Renal pelvis (tissue), 4 donors: ENCODE results near the gene COX5A. TPM values are rescaled to one million over a fixed set of nuclear protein-coding genes. Genes with fewer than 3 reads are reported as not detected.
"Not testable (repeated sequence)": the region's sequence is repeated elsewhere in the genome, so short reads cannot be mapped to it uniquely, and the experiment has no call there.

Experiments used
- DNase-seq: peaks from one replicate; pipeline ENCODE4 v3.0.0-alpha.2; 2013
- polyA plus RNA-seq, 3 donors: library from polyadenylated mRNA; unstranded; fragments of 120-200 nt; gene quantifications; one replicate each; pipeline ENCODE4 v1.2.1, GENCODE V29; 2013; ENCODE audit not compliant: insufficient read length in 3 of 3

Gene COX5A
- polyA plus RNA-seq, 3 donors, result 181 to 230 (median 182) TPM

- no peak for DNase-seq
Observed at GRCh38 chr15:74957476-74958035, 19.7 kb upstream of the COX5A start.

DNA sequence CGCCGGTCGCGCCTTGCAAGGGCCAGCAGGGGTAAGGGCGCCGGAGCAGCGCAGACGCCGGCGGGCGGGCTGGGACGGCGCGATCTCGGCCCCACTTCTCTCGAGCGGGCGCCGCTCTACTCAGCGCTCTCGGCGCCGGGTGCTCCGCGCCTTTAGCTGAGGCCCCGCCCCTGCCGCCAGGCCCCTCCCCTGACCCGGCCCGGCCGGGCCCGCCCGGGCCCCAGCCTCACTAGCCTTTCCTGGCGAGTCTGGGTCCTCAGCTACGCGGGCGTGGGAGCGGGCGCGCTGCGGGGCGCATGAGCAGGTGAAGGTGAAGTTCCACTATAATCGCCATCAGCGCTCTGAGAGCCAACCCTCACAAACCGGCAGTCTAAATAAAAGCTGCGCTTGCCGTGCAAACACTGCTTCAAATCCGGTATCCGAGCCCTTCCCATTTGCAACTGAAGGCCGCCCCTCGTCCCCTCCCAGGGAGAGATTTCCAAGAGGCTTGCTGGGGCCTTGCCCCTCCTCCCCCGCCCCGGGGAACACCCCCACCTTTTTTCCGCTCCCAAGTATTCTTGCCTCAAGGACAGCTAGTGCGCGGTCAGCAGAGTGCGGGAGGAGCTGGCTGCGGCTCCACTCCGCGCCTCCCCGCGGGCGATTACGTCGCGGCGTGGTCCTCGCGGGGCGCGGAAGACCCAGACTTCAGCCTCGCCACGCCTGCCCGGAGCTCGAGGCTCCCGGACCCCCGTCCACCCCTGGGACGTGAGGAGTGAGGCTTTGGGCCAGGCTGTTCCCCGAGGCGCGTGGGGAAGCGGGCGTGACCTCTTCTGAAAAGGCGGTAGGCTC, 19.0 kb upstream of the COX5A start, which contains the start of gene RPP25:
Gene RPP25 (minus strand): TSS at position 125 of the 828 bp plus-strand sequence. CDS start 189 bp downstream, outside the sequence.
- no peak for DNase-seq

GRCh38 chr15:74955796-74956647, 18.1 kb upstream of the COX5A start:
- no peak for DNase-seq

- DNase-seq, result no peak
Observed at GRCh38 chr15:74955017-74955416, 17.1 kb upstream of the COX5A start.

DNA sequence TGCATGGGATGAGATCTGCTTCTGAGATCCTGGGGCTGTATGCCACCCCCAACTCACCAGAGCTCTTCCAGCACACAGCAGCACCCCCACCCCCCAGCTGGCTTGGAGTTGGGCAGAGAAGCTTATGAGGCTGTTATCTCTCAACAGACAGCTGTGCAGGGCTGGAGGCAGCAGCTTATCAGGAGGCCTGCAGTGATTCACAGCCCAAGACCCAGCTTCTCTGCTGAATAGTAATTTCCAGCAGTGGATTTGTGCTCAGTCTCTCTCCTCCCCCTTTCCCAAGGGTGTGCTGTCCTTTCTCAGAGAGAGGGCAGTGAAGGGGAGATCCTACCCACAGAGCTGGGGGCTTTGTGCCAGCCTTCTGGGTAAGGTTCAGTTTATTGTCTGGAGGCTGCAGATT, 16.6 kb upstream of the COX5A start:
- DNase-seq, result no peak

- no peak for DNase-seq
Observed at GRCh38 chr15:74951006-74951405, 13.1 kb upstream of the COX5A start.

DNA sequence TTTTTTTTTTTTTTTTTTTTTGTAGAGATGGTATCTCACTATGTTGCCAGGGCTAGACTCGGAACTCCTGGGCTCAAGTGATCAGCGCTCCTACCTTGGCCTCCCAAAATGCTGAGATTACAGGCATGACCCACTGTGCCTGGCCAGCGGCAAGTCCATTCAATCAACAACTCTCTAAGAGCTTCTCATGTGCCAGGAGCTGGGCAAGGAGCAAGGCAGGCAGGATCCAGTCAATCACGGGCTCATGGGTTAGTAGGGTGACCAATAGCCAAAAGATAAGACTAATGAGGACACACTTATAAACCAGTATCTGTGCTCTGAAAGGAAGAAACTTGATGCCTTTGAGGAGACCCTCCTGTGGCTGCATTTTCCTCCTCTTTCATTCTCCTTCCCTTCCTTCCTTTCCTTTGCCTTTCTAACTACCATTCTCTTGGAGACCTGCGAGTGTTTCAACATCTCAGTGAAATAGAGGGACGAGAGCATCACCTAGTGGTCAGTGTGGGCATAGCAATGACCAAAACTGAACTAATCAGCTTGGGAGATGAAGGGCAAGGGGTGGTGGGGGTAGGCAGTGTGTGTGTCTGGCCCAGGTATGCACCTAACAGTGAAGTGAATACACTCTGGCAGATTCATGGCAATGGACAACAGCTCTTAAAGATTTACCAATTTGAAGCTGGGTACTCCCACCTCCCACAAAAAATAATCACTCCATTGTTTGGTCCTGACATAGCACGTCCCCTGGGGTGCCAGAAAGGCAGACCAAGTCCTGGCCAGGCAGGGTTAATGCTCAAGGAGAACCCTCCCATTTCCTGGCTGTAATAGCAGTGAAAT, 12.4 kb upstream of the COX5A start:
- DNase-seq, result no peak

- DNase-seq, result no peak
Observed at GRCh38 chr15:74937272-74937589, 642 bp downstream of the COX5A start.

DNA sequence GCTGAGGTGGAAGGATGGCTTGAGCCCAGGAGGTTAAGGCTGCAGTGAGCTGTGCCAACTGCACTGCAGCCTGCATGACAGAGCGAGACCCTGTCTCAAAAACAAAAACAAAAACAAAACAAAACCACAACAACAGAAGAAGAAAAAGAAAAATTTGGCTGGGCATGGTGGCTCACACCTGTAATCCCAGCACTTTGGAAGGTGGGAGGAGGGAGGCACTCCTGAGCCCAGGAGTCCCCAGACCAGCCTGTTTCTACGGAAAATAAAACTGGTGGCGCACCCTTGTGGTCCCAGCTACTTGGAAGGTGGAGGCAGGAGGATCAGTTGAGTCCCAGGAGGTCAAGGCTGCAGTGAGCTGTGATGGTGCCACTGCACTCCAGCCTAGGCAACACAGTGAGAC, 2.7 kb downstream of the COX5A start:
- DNase-seq, result not testable (repeated sequence)

DNA sequence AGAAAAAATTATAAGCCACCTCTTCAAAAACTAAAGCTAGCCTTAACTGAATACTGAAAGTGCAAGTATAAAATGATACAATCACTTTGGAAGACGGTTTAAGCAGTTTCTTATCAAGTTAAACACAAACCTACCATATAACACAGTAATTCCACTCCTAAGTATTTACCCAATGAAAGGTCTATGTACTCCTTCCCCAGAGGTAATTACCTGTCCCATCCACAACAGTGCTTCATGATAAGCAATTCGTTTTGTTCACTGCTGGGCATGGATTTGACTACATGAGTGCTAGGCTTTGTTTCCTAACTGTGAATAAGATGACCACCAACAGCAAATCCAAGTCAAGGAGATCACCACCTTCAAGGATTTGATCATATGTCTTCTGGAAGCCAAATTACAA, 4.3 kb downstream of the COX5A start:
- DNase-seq, result no peak

DNA sequence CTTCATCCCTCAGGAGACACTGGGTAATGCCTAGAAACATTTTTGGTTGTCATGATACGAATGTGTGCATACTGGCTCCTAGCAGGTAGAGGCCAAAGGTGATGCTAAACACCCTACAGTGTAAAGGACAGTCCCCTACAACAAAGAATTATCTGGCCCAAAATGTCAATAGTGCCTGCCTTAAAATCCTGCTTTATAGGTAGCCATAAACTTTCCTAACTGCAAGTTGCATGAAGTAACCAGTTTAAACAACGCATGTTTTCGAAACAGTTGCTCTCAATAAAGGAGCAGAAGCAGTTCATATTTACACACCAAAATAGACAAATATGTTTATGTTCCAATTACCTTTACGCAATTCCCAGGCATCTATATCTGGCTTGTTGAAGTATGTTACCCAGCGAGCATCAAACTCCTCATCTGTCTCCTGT, 9.1 kb downstream of the COX5A start:
- DNase-seq, result no peak

DNA sequence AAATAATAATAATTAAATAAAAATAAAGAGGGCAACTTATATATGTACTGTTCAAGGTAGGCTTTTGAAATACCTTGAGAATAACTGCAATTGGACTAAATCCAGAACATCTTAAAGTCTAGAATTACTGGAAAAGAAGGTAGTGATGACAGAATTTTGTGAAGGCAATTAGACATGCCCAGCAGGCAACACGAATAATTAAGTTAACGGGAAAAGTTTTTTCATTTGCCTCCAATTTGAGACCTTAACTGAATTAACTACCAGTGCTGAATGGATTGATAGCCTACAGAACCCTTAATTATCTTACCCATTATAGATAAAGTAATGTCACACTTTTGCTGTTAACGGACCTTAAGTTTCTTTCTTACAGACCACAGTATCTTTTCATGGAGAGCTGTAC, 13.3 kb downstream of the COX5A start:
- no peak for DNase-seq

DNA sequence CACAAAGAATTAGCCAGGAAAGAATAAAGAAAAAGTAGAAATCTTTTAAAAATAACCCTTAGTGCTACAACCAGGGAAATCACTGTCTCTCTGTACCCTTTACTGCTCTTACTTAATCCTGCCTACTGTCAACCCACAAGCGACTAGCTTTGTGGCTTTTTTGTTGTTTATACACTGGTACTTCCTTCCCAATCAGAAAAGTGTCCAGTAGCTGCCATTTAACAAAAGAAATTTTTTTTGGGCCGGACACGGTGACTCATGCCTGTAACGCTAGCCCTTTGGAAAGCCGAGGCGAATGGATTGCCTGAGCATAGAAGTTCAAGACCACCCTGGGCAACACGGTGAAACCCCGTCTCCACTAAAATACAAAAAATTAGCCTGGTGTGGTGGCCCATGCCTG, 17.4 kb downstream of the COX5A start:
- DNase-seq, result no peak

- DNase-seq, result no peak
Observed at GRCh38 chr15:74917676-74918075, 20.2 kb downstream of the COX5A start.

GRCh38 chr15:74913799-74914198, 24.1 kb downstream of the COX5A start:
- DNase-seq, result not testable (repeated sequence)

GRCh38 chr15:74913041-74913440, 24.8 kb downstream of the COX5A start:
- DNase-seq, result no peak

- no peak for DNase-seq
Observed at GRCh38 chr15:74908635-74909034, 29.2 kb downstream of the COX5A start.

GRCh38 chr15:74907163-74907870, 30.6 kb downstream of the COX5A start:
- DNase-seq, result peak; percentile 4

DNA sequence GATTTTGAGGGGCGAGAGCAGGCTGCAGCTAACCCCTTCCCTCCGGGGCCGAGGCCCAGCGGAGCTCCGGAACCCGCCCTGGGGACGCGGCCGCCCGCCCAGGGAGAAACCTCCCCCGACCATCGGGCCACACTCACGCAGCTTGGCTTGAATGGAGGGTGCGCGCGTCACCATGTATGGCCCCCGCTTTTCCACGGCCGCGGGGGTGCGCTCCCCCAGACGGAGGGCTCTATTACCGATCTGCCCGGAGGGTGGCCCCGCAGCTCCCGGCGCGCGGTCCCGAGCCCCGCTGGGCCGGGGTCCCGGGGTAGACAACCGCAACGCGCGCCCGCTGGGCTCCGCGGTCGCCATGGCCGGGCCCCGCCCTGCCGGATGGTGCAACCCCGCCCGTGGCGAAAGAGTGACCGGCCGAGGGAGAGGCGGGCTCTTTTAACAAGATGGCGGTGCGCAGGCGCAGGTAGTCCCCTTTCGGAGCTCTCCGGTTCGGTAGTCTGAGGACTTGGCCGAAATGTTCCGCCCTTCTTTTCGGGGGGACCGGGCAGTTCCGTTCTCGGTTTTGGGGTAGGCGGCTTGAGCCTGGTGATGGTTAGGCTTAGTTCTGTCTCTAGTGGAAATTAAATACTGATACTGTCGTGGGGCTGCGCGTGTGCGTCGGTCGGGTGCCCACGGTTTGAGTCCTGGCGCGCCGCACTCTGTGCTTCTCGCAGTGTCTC, 31.3 kb downstream of the COX5A start, which contains the start of gene FAM219B:
Gene FAM219B (minus strand): TSS at position 402 of the 713 bp plus-strand sequence. CDS start 51 bp downstream, at position 351.
- DNase-seq, result peak; percentile 91

- no peak for DNase-seq
Observed at GRCh38 chr15:74906067-74906449, 31.8 kb downstream of the COX5A start.
